ENCODE data around the gene SNRNP27. TPM values are rescaled to one million over a fixed set of nuclear protein-coding genes. Genes with fewer than 3 reads are reported as not detected.
"Not testable (repeated sequence)": the region's sequence is repeated elsewhere in the genome, so short reads cannot be mapped to it uniquely, and the experiment has no call there.

Gene SNRNP27
- total and polyA plus RNA-seq, 9 of the 15 experiments (the other 6 are each of a cell fraction or from before 2014, with no cell fraction given): 29.2 to 102 (median 65.7) TPM

DNA sequence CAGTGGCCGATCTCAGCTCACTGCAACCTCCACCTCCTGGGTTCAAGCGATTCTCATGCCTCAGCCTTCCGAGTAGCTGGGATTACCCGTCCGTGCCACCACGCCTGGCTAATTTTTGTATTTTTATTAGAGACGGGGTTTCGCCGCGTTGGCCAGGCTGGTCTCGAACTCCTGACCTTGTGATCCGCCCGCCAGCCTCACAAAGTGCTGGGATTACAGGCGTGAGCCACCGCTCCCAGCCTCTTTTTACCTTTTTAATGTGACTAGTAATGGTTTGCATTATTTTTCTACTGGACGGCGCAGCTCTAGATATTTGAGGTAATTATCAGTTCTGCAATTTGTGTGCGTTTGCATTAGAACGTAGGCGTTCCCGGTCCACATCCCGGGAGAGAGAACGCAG is 981 bp downstream of the SNRNP27 start:
- CTCF ChIA-PET (ENCODE audit: low intra/inter-chr PET ratio); in situ Hi-C loops (cut with MboI); H3K4me1 ChIP-seq (replicated peaks in 1 of 2; ENCODE audit: control insufficient read depth in 2 of 2, insufficient read depth in 2 of 2, low read length in 2 of 2); H3K9me3 ChIP-seq (replicated peaks; ENCODE audit: control insufficient read depth, insufficient read depth, low read depth, low read length); H3K27me3 ChIP-seq (ENCODE audit: control insufficient read depth in 2 of 2, insufficient read depth in 2 of 2, low read length in 2 of 2); DNase-seq (ENCODE audit: extremely low read depth in 1 of 4, low spot score in 3 of 4); H2AFZ ChIP-seq (ENCODE audit: low read depth, low read length); H4K20me1 ChIP-seq (replicated peaks; ENCODE audit: control insufficient read depth, insufficient read depth, low read length); H3K9me1 ChIP-seq (ENCODE audit: control insufficient read depth, insufficient read depth, low read length); H3K27ac ChIP-seq (ENCODE audit: extremely low read depth, low read depth, low read length); BruUV-seq (replicated peaks); FAIRE-seq: not testable (repeated sequence)
- ATAC-seq: peak; percentile 48
- intact Hi-C loops (cut with micrococcal nuclease): loop anchor here (5.0 to 10.0 kb wide), 2 partner anchors 70 to 172 kb away; partner anchors contain the start of gene GMCL1
- H3K79me2 ChIP-seq (ENCODE audit: control insufficient read depth, insufficient read depth, low read length): peaks cover 18% of the 10 kb centered on the region
- POLR2A ChIA-PET: interaction anchor here (0.6 to 2.5 kb wide), 4 partner anchors 8 to 346 kb away, joined by 3 to 17 read pairs (median 4); partner anchors contain the start of gene MXD1
- peak overlapping the region; percentile 89 for H3K4me2 ChIP-seq (ENCODE audit: insufficient read depth, low read length)
- WGBS (ENCODE audit: insufficient coverage, low coverage, missing lambda C conversion rate): 28% methylated on average over 18 of the region's 23 CpGs
- H3K36me3 ChIP-seq (ENCODE audit: control insufficient read depth, insufficient read depth, low read length): peaks cover 39% of the 10 kb centered on the region
- peak overlapping the region; percentile 88 to 89 for H3K9ac ChIP-seq (ENCODE audit: insufficient read depth in 1 of 2, low read depth in 2 of 2, low read length in 2 of 2)
- 0 out of 2 replicates have a peak, but pooled peaks have one; percentile 7 for TF ChIP-seq KAT7 (CRISPR knock-in tag; IDR thresholded peaks at IDR 0.05; ENCODE audit: borderline replicate concordance)
- H3K4me3 ChIP-seq: peak overlapping the region; percentile 68

GRCh38 chr2:69902213-69902922 is 8.6 kb downstream of the SNRNP27 start:
- in situ Hi-C loops (cut with MboI) (loop anchor here (25.0 kb wide), 1 partner anchor 735 kb away; no protein-coding TSS in a partner anchor), intact Hi-C loops (cut with micrococcal nuclease) (no loop called here)
- 68% methylated on average over 4 of the region's 8 CpGs for WGBS (ENCODE audit: insufficient coverage, low coverage, missing lambda C conversion rate)
- no peaks in the 10 kb centered on the region for H3K9me1 ChIP-seq (ENCODE audit: control insufficient read depth, insufficient read depth, low read length)
- peaks cover 84% of the 10 kb centered on the region for H3K36me3 ChIP-seq (ENCODE audit: control insufficient read depth, insufficient read depth, low read length)
- ChIA-PET CTCF (ENCODE audit: low intra/inter-chr PET ratio) (no interaction called here), POLR2A (interaction anchor here (0.8 to 1.9 kb wide), 3 partner anchors 8 to 185 kb away, joined by 3 to 6 read pairs (median 4); partner anchors contain the start of gene MXD1)
- peak overlapping the region in 1 of 2 experiments; percentile 76; a peak in 1 of 4 replicates for H3K9ac ChIP-seq (ENCODE audit: insufficient read depth in 1 of 2, low read depth in 2 of 2, low read length in 2 of 2)
- peaks cover 2 to 11% of the 10 kb centered on the region in 2 experiments; a peak in 3 of 5 replicates for H3K4me1 ChIP-seq (replicated peaks in 1 of 2; ENCODE audit: control insufficient read depth in 2 of 2, insufficient read depth in 2 of 2, low read length in 2 of 2)
- 0 out of 2 replicates have a peak, but pooled peaks cover 3% of the 10 kb centered on the region for H4K20me1 ChIP-seq (replicated peaks; ENCODE audit: control insufficient read depth, insufficient read depth, low read length)
- H3K9me3 ChIP-seq (replicated peaks; ENCODE audit: control insufficient read depth, insufficient read depth, low read depth, low read length): no peaks in the 10 kb centered on the region
- FAIRE-seq (peak; percentile 48), DNase-seq (ENCODE audit: extremely low read depth in 1 of 4, low spot score in 3 of 4) (no peak), ATAC-seq (no peak; the same call in 2 of the 3 replicates)
- no peak overlapping the region for H3K4me3 ChIP-seq
- peak overlapping the region; percentile 61 for H3K4me2 ChIP-seq (ENCODE audit: insufficient read depth, low read length)
- peaks cover 3% of the 10 kb centered on the region; the same call in 2 of the 3 replicates for H3K79me2 ChIP-seq (ENCODE audit: control insufficient read depth, insufficient read depth, low read length)
- no peaks in the 10 kb centered on the region for H3K27me3 ChIP-seq (ENCODE audit: control insufficient read depth in 2 of 2, insufficient read depth in 2 of 2, low read length in 2 of 2)
- H2AFZ ChIP-seq (ENCODE audit: low read depth, low read length): no peak overlapping the region
- peak overlapping the region; percentile 46; the same call in 1 of the 3 replicates for H3K27ac ChIP-seq (ENCODE audit: extremely low read depth, low read depth, low read length)
- BruUV-seq (replicated peaks): no TSS peak
- TF ChIP-seq CHAMP1 (IDR thresholded peaks at IDR 0.05) (no peak), HBP1 (CRISPR knock-in tag; IDR thresholded peaks at IDR 0.05) (peak; percentile 71; the same call in 1 of the 2 replicates), TCF7L2 (IDR thresholded peaks at IDR 0.05; ENCODE audit: low read depth, low read length) (no peak), C11orf30 (IDR thresholded peaks at IDR 0.05; ENCODE audit: low read depth) (no peak), ZNF175 (CRISPR knock-in tag; IDR thresholded peaks at IDR 0.05; ENCODE audit: low read depth) (no peak)
